GM15510 (cell line): ENCODE results near the gene HDHD3.

Experiments
- POLR2A ChIP-seq: IDR thresholded peaks from 3 replicates; pipeline ENCODE4 v1.6.1; 2011; ENCODE audit warnings: borderline replicate concordance; ENCODE audit not compliant: insufficient read length; ENCODE audit errors: extremely low read depth

HDHD3 gene

GRCh38 chr9:113352006-113352405 is 24.8 kb downstream of the HDHD3 start:
- TF ChIP-seq POLR2A = no peak

DNA sequence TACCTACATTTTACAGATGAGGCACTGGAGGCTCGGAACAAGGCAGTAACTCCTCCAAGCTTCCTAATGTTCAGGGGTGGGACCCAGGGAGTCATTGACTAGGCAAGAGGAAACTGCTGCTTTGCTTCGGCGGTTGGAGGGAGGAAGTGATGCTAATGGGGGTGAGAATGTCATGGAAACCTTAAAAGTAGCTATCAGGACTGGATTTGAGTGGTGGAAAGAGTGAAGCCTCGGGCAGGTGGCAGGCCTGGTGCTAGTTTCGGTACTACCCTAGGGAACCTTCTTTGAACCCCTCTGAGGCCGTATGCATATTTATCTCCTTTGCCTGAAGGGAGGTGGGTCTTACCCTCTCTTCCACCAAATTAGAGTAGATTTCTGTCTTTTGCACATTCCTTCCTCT is 25.8 kb downstream of the HDHD3 start:
- TF ChIP-seq POLR2A = no peak

- TF ChIP-seq POLR2A = no peak
These were observed 26.6 kb downstream of the HDHD3 start for GRCh38 chr9:113350107-113350661.

- TF ChIP-seq POLR2A = peak; percentile 38
These were observed 27.2 kb downstream of the HDHD3 start, which contains the start of gene BSPRY for GRCh38 chr9:113349445-113350094. BSPRY (plus strand) TSS chr9:113349541; CDS start chr9:113349580, 39 bp downstream.

GRCh38 chr9:113349066-113349444 is 27.7 kb downstream of the HDHD3 start:
- no peak for TF ChIP-seq POLR2A

GRCh38 chr9:113348437-113348836 is 28.3 kb downstream of the HDHD3 start:
- no peak for TF ChIP-seq POLR2A

DNA sequence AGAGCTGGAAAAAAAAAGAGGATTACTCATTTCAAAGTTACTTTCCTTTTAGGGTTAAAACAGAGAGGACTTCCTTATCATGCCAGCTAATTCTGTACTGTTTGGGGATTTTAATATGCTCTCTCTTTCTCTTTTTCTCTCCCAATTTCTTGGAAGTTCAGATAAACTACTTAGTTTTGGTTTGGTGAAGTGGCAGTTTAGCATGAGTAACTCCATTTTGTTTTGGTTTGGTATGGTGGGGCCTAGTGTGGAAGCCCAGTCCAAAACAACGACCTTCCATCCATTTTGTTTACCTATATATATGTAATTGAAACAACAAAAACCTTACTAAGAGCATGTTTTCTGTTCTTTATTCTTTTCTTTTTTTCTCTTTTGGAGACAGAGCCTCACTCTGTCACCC is 31.1 kb downstream of the HDHD3 start:
- TF ChIP-seq POLR2A = no peak

- TF ChIP-seq POLR2A = no peak
These were observed 31.6 kb downstream of the HDHD3 start for GRCh38 chr9:113345190-113345589.

DNA sequence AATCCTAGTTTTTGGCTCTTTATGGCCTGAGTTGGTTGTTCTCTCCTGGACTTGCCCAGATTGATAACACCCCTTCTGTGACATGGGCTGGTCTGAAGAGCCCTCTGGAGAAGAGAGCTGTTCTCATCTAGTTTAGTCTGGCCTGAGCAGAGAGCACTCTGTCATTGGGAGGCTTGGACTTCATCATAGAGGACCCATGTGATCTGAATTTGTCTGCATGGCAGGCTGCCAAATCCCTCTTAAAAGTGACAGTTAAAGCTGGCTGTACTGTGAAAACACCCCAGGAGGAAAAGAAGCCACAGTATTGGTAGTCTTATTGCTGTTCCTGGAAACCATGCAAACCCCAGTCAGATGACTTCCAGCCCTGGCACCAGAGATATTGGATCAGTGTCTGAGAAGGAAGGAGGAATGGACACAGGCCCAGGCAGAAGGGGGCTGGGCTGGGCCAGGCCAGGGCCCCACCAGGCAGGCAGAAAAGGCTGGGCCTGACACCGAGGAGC is 33.0 kb downstream of the HDHD3 start:
- no peak for TF ChIP-seq POLR2A

DNA sequence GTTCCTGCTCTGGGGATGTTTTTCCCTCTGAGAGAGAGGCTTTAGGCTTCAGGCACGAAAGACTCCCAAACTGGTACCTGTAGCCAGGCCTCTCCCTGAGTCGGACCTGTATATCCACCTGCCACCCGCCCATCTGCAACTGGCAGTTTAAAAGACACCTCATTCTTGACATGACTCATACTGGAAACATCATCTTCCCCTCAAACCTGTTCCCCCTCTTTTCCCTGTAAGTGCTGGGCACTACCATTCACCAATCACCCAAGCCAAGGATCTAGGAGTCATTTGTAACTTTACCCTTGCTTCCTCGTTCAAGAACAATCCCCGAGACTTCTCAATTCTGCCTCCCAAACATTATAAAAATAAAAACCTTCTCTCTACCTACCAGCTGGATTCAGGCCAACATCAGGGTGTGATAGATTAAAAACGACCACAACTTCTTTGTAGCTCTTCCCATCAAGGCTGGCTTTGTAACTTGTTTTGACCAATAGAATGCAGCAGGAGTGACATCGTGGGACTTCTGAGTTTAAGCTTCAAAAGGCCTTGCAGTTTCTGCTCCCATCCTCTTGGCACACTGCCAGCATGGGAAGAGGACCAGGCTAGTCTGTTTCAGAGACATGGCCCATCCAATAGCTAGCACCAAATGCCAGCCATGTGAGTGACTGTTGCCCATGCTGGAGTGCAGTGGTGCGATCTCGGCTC is 34.9 kb downstream of the HDHD3 start:
- TF ChIP-seq POLR2A = no peak

DNA sequence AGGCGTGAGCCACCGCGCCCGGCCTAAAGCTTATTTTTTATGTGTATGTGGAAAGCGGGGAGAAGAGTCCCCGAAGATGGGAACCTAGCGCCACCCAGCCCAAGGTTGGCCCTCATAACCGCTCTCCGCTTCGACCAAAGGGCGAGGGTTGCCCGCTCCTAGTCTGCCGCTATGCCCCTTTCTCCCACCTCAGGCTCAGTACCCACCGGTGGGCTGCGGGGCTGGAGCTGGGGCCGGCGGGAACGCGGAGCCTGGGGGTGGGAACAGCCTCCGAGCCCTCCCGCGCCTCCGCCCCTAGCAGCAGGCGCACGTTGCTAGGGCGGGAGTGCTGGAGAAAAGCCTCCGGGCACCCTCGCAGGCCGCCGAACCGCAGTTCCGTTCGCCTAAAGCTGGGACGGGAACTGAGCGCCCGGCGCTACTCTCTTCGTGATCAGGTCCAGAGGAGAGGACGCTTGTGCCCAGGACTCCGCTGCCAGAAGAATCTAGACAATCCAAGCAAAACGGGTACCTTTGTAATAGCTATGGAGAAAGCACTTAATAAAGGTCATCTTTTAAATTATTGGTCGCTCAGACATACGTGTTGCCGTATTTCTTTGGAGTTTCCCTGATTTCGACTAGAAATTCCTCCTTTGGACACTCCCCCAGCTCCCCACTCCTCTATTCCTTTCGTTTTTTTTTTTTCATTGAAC is 36.6 kb downstream of the HDHD3 start, which contains the start of gene WDR31:
Gene WDR31 (minus strand): TSS at position 265 of the 689 bp plus-strand sequence. CDS start 8,253 bp downstream, outside the sequence.
- peak; percentile 56 for TF ChIP-seq POLR2A

DNA sequence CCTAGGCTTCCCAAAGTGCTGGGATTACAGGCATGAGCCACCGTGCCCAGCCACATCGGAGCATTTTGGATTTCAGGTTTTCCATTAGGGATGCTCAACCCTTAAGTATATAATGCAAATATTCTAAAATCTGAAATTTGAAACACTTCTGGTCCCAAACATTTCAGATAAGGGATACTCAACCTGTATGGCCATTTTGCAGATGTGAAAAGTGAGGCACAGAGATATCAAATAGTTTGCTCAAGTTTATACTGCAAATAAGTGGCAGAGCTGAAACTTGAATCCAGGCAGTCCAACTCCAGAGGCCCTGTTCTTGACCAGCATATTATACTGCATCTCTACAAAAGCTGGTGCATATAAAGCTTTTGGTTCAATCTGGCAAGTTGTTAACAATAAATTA is 39.1 kb downstream of the HDHD3 start:
- no peak for TF ChIP-seq POLR2A

DNA sequence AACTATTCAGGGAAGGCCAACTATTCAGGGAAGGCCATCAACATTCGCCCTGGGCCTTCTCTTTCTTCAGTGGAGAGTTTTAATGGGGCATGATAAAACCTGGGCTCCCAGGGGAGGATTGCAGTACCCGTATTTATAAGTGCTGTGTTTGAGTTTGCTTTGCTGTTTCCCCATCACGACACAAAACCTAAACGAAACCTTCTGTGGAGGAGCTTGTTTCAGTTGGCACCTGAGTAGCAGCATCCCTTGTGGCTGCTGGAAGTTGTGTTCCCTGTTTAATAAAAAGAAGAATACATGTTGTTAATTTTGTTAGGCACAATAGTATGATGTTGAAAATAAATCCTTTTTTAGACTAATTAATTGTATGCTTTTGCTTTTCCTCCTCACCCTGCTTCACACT is 45.0 kb downstream of the HDHD3 start:
- TF ChIP-seq POLR2A = no peak

DNA sequence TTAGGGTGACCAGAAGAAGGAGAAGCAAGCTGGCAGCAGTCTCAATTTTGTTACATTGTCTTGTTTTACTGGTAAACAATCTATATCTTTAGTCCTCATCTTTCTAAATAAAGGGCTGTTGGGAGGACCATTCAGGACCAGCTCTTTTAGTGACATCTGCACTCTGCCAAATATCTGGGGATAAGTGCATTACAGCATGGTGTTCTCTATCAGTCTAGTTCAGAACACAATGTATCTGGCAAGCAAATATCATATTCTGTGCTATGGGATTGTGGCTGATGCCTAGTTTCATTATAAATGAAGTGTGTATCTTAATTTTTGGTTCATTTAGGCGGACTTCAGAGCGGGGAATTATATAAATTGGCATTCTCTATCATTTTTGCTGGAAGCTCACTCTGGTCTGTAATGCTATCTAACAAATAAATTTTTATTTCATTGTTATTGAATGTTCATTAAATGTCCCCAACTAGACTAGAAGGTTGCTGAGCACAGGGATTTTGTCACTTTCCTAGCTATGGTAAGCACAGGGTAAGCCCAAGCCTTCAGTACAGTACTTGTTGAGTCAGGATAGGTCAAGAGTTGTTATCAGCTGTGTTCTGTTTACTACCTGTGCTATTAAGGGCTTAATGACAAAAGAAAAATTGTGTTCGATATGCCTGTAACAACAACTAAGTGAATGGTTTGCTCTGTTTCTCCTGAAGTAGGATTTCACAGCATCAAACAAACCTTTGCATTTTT is 48.6 kb downstream of the HDHD3 start:
- no peak for TF ChIP-seq POLR2A
